ENCODE measurements around the gene SETSIP.
A peak's percentile ranks its signal among the peaks of the same experiment; 100 is the strongest.
"Not testable (repeated sequence)": the region's sequence is repeated elsewhere in the genome, so short reads cannot be mapped to it uniquely, and the experiment has no call there.

SETSIP gene

GRCh38 chr1:92075311-92075710, at the start of gene SETSIP:
Gene SETSIP (minus strand): TSS chr1:92075411. CDS start chr1:92075411, 0 bp downstream.
- no peak for DNase-seq

GRCh38 chr1:92123868-92124267, 48.7 kb upstream of the SETSIP start:
- no peak for DNase-seq

GRCh38 chr1:92118826-92119225, 43.6 kb upstream of the SETSIP start:
- no peak for DNase-seq

- DNase-seq: no peak
Observed at GRCh38 chr1:92117526-92117925, 42.3 kb upstream of the SETSIP start.

GRCh38 chr1:92108631-92109030, 33.4 kb upstream of the SETSIP start:
- no peak for DNase-seq

- DNase-seq: no peak
Observed at GRCh38 chr1:92105546-92106081, 30.4 kb upstream of the SETSIP start.

GRCh38 chr1:92096317-92096716, 21.1 kb upstream of the SETSIP start:
- DNase-seq: no peak

- DNase-seq: no peak
Observed at GRCh38 chr1:92095874-92096273, 20.7 kb upstream of the SETSIP start.

- DNase-seq: no peak
Observed at GRCh38 chr1:92094595-92094994, 19.4 kb upstream of the SETSIP start.

GRCh38 chr1:92094090-92094489, 18.9 kb upstream of the SETSIP start:
- peak in 1 of 3 experiments; percentile 3 for DNase-seq

GRCh38 chr1:92091625-92092024, 16.4 kb upstream of the SETSIP start:
- DNase-seq: no peak

- peak in 1 of 3 experiments; percentile 5 for DNase-seq
Observed at GRCh38 chr1:92087542-92087941, 12.3 kb upstream of the SETSIP start.

- no peak for DNase-seq
Observed at GRCh38 chr1:92085727-92086126, 10.5 kb upstream of the SETSIP start.

GRCh38 chr1:92084651-92085050, 9.4 kb upstream of the SETSIP start:
- no peak for DNase-seq

- DNase-seq: no peak
Observed at GRCh38 chr1:92081031-92081430, 5.8 kb upstream of the SETSIP start.

- peak; percentile 83 to 95 (median 89) for DNase-seq
Observed at GRCh38 chr1:92080128-92080985, 5.1 kb upstream of the SETSIP start, which contains the start of gene BTBD8. Gene BTBD8 (plus strand): TSS chr1:92080345. CDS start chr1:92080572, 227 bp downstream.

- DNase-seq: no peak
Observed at GRCh38 chr1:92079441-92079840, 4.2 kb upstream of the SETSIP start.

GRCh38 chr1:92078077-92078476, 2.9 kb upstream of the SETSIP start:
- not testable (repeated sequence) for DNase-seq

- DNase-seq: no peak
Observed at GRCh38 chr1:92076363-92076762, 1.2 kb upstream of the SETSIP start.

GRCh38 chr1:92074446-92074845, 765 bp downstream of the SETSIP start:
- not testable (repeated sequence) for DNase-seq

GRCh38 chr1:92070892-92071291, 4.3 kb downstream of the SETSIP start:
- DNase-seq: no peak

GRCh38 chr1:92066321-92066720, 8.9 kb downstream of the SETSIP start:
- DNase-seq: no peak

- no peak for DNase-seq
Observed at GRCh38 chr1:92065042-92065441, 10.2 kb downstream of the SETSIP start.

GRCh38 chr1:92051948-92052347, 23.3 kb downstream of the SETSIP start:
- no peak for DNase-seq
